NB4 (cell line): Measurements from ENCODE around the gene TCF12.

Source experiments
- CTCF ChIP-seq: IDR thresholded peaks from one replicate; pipeline ENCODE4 v1.5.1; 2012; ENCODE audit warnings: low read depth, low read length
- MAX ChIP-seq: IDR thresholded peaks from 2 replicates; pipeline ENCODE4 v1.6.1; 2011; ENCODE audit warnings: low read depth, low read length
- MYC ChIP-seq: IDR thresholded peaks from 2 replicates; pipeline ENCODE4 v1.6.1; 2011; ENCODE audit warnings: low read depth, low read length
- POLR2A ChIP-seq: IDR thresholded peaks from 2 replicates; pipeline ENCODE4 v1.6.1; 2011; ENCODE audit warnings: mild to moderate bottlenecking; ENCODE audit not compliant: insufficient read length; ENCODE audit errors: extremely low read depth

- no peak for TF ChIP-seq CTCF
- TF ChIP-seq POLR2A = no peak
- TF ChIP-seq MYC = no peak
- no peak for TF ChIP-seq MAX
Observed at GRCh38 chr15:56917652-56918045, 795 bp upstream of the TCF12 start.
